ENCODE data around the gene FAM151A.

Gene FAM151A

GRCh38 chr1:54623216-54624007 is at the start of gene FAM151A:
TSS of gene FAM151A (minus strand) at chr1:54623525. CDS start at chr1:54623395, 130 bp downstream.
- DNase-seq (ENCODE audit: low read depth), result no peak

DNA sequence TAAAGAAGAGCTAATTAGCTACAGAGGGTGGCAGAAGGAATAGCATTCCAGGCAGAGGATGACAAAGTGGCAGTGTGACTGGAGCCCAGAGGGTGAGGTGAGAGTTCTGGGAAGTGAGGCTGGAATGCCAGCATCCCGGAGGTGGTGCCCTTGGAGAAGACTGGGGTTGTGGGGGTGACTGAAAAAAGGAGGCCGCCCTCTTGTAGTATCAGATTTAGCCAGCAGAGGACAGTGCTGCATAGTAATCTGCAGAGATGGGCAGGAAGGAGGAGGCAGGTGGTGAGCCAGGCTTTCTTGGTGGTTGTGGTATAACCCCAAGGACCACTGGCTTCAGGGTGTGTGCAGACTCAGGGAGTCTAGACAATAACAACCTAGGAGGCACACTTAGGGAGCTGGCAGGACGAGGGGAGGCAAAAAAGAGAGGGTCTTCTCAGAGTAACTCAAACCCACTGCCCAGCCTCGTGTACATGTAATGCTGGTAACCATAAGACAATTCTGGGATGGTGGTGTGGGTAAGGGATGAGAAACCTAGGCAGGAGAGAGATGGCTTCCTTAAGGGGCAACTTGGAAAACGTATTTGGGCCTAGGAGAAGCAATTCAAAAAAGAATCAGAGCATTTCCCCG is 48.8 kb upstream of the FAM151A start:
- DNase-seq (ENCODE audit: low read depth), result peak; percentile 59

DNA sequence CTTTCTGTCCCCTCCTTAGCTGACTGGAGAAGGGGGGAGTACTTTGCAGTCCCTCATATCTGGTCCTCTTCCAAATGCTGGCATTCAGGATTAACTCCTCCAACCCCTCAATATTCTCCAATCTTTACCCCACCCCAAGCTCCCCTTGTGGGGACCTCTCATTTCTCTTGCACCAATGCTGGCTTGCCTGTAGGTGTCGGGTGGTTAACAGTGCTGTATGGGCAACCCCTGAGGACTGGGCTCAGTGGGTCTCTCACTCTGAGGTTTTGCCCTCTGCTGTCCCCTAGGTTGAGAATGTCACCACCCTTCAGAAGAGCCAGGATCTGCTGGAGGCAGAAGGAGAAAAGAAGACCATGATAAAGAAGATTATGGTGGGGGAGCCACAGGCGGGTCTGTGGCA is 45.2 kb upstream of the FAM151A start:
- no peak for DNase-seq (ENCODE audit: low read depth)

GRCh38 chr1:54667797-54668196 is 44.5 kb upstream of the FAM151A start:
- no peak for DNase-seq (ENCODE audit: low read depth)

DNA sequence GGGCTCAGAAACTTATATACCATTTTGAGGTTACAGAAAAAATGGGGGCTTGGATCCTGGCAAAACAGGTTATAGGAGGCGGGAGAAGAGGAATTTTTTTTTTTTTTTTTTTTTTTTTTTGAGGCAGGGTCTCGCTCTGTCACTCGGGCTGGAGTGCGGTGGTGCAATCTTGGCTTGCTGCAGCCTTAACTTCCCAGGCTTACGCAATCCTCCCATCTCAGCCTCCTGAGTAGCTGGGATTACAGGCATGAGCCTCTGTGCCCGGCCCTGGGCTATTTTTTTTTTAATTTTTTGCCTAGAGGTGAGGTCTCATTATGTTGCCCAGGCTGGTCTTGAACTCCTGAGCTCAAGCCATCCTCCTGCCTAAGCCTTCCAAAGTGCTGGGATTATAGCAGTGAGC is 43.0 kb upstream of the FAM151A start:
- no peak for DNase-seq (ENCODE audit: low read depth)

- no peak for DNase-seq (ENCODE audit: low read depth)
Observed at GRCh38 chr1:54665852-54666251, 42.5 kb upstream of the FAM151A start.

DNA sequence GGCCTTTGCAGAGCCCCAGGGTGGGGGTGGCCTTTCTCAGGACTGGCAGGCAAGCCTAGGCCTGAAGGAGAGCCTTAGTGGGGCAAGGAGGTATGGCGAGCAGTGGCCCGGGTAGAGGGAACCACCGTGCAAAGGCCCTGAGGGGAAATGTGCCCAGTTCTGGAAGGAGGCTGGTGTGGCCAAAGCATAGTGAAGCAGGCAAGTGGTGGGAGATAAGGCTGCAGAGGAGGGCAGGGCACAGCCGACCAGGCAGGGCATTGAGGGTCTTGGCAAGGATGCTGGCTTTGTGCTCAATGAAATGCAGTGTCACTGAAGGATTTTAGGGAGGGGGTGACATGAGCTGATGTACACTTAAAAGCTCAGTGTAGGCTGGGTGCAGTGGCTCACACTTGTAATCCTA is 41.0 kb upstream of the FAM151A start:
- no peak for DNase-seq (ENCODE audit: low read depth)

- no peak for DNase-seq (ENCODE audit: low read depth)
Observed at GRCh38 chr1:54663725-54664124, 40.4 kb upstream of the FAM151A start.

DNA sequence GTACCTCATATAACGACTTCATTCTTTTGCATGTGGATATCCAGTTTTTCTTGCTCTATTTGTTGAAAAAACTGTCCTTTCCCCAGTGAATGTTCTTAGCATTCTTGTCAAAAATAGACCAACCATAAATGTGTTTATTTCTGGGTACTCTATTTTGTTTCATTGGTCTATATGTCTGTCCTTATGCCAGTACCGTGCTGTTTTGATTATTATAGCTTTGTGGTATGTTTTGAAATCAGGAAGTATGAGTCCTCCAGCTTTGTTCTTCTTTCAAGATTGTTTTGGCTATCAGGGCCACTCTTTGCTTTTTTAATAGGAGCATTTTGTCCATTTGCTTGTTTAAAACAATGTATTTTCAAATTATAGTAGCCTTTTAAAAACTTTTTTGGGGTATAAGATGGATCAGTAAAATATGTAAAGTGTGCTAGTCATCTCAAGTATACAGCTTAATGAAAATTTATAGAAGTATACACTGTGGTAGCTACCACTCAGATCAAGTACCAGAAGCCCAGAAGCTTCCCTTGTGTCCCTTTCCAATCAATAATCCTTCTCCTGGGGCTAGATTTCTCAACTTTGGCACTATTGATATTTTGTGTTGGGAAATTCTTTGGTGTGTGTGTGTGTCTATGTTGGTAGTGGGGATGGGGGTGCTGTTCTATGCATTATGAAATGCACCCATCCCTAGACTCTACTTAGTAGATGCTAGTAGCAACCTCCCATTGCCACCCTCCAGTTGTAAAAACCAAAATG is 35.0 kb upstream of the FAM151A start:
- DNase-seq (ENCODE audit: low read depth), result no peak

GRCh38 chr1:54653036-54653435 is 29.7 kb upstream of the FAM151A start:
- no peak for DNase-seq (ENCODE audit: low read depth)

DNA sequence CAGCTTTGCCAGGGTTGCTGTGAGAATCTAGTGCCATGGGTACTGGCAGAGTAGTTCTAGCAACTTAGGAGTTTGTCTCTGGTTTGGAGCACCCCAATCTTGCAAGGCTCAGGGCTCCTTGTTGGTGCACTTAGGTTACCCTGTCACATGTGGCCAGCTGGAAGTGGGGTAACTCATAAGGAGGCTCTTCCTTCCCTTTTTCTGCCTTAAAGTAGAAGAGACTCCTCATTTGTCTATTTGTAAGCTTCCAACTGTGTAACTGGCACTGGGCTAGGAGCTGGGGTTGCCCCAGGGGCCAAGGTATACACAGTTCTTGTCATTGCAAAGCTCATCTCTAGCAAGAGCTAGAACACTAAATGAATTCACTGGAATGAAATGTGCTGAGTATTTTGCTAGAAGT is 28.8 kb upstream of the FAM151A start:
- DNase-seq (ENCODE audit: low read depth), result no peak

- no peak for DNase-seq (ENCODE audit: low read depth)
Observed at GRCh38 chr1:54651608-54652007, 28.3 kb upstream of the FAM151A start.

GRCh38 chr1:54650417-54650816 is 27.1 kb upstream of the FAM151A start:
- no peak for DNase-seq (ENCODE audit: low read depth)

GRCh38 chr1:54649921-54650320 is 26.6 kb upstream of the FAM151A start:
- no peak for DNase-seq (ENCODE audit: low read depth)

GRCh38 chr1:54649130-54649898 is 26.0 kb upstream of the FAM151A start:
- no peak for DNase-seq (ENCODE audit: low read depth)

- no peak for DNase-seq (ENCODE audit: low read depth)
Observed at GRCh38 chr1:54645806-54646676, 22.7 kb upstream of the FAM151A start.

DNA sequence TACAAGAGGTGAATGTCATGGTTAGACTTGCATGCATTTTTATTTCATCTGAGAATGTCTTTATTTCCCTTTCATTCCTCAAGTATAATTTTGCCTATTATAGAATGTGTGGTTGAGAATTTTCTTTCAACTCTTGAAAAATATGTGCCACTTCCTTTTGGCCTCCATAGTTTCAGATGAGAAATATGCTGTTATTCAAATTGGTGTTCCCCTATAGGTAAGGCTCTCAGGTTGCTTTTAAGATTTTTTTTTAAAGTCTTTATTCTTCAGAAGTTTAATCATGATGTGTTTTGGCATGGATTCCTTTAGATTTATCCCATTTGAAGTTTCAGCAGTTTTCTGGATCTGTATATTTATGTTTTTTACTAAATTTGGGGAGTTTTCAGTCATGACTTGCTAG is 20.4 kb upstream of the FAM151A start:
- DNase-seq (ENCODE audit: low read depth), result no peak

GRCh38 chr1:54640863-54641836 is 17.8 kb upstream of the FAM151A start, which contains the start of gene MROH7:
TSS of gene MROH7 (plus strand) at chr1:54641786. CDS start at chr1:54652927, 11,141 bp downstream.
- no peak for DNase-seq (ENCODE audit: low read depth)

GRCh38 chr1:54640361-54640760 is 17.0 kb upstream of the FAM151A start:
- DNase-seq (ENCODE audit: low read depth), result no peak
